Measurements from ENCODE around the gene LSAMP. TPM values are rescaled to one million over a fixed set of nuclear protein-coding genes. Genes with fewer than 3 reads are reported as not detected.

Gene LSAMP
- total and polyA plus RNA-seq, 2 donors (not counting 1 experiment from before 2014, with no cell fraction given): not detected

DNA sequence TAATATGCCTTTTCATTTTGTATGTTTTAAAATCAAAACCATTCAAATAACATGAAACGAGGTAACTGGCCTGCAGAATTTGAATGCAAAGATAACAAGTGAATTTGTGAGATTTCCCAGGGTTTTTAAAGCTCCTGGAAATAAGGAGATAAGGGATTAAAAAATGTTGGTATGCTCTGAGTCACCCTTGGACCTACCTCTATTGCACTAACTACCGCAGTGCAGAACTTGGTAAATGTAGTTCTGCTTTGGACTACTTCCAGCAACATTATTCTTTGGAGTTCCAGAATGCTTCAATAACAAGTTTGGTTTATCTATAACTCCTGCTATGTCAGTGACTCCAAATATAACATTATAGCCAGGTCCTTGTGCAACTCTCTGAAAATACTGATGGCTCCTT, 620.2 kb downstream of the LSAMP start:
- DNase-seq: no peak
- H3K9me3 Mint-ChIP-seq (ENCODE audit: insufficient read depth): no peaks in the 10 kb centered on the region
- Histone ChIP-seq H3K27me3 (replicated peaks in 1 of 4; ENCODE audit: control extremely low read depth in 1 of 4, control insufficient read depth in 3 of 4, insufficient read depth in 4 of 4, low read length in 3 of 4) (peaks cover 0 to 4% (median 2%) of the 10 kb centered on the region in 4 experiments), H3K9ac (ENCODE audit: low read length) (no peak overlapping the region), H3K4me1 (ENCODE audit: control insufficient read depth in 2 of 2, insufficient read depth in 2 of 2, low read length in 2 of 2) (no peaks in the 10 kb centered on the region), H3K9me3 (ENCODE audit: control extremely low read depth in 1 of 3, control insufficient read depth in 2 of 3, insufficient read depth in 1 of 3, low read length in 2 of 3) (no peaks in the 10 kb centered on the region), H2AFZ (ENCODE audit: insufficient read depth, low read depth, low read length, poor library complexity, severe bottlenecking) (no peak overlapping the region), H3K4me2 (replicated peaks; ENCODE audit: low read depth, low read length, poor library complexity, severe bottlenecking) (no peak overlapping the region), H3K36me3 (replicated peaks in 1 of 2; ENCODE audit: control extremely low read depth in 1 of 2, control insufficient read depth in 1 of 2, extremely low read depth in 1 of 2, insufficient read depth in 2 of 2, low read length in 1 of 2) (no peaks in the 10 kb centered on the region), H3K27ac (ENCODE audit: low read length in 2 of 2) (no peak overlapping the region), H4K20me1 (ENCODE audit: control insufficient read depth, insufficient read depth, low read length, poor library complexity, severe bottlenecking) (no peaks in the 10 kb centered on the region), H3K79me2 (ENCODE audit: control insufficient read depth, insufficient read depth, low read length) (no peaks in the 10 kb centered on the region), H3K4me3 (ENCODE audit: control extremely low read depth in 1 of 5, extremely low read depth in 1 of 5, insufficient read depth in 1 of 5, low read depth in 2 of 5, low read length in 4 of 5) (no peak overlapping the region)
- H3K4me3 Mint-ChIP-seq: no peak overlapping the region
- H3K27me3 Mint-ChIP-seq: peaks cover 23% of the 10 kb centered on the region
- ATAC-seq (ENCODE audit: low read depth): no peak
- TF ChIP-seq CTCF (IDR thresholded peaks at IDR 0.05) (no peak), EZH2 (IDR thresholded peaks at IDR 0.05; ENCODE audit: borderline replicate concordance, insufficient read depth, low read depth, low read length, poor library complexity, severe bottlenecking) (no peak)
- ChIA-PET POLR2A (interaction anchor here (0.5 kb wide), 1 partner anchor 593 kb away, joined by 5 read pairs; no protein-coding TSS in a partner anchor), CTCF (interaction anchor here (1.9 to 4.4 kb wide), 2 partner anchors 11 kb away, joined by 8 to 18 read pairs; no protein-coding TSS in a partner anchor)
- no peak overlapping the region for H3K27ac Mint-ChIP-seq
- intact Hi-C loops (cut with micrococcal nuclease): no loop called here
- no peaks in the 10 kb centered on the region for H3K4me1 Mint-ChIP-seq
- no CpG with 5 or more reads among the region's 2 CpGs for WGBS (ENCODE audit: insufficient coverage)

- no peaks in the 10 kb centered on the region for H4K20me1 ChIP-seq (ENCODE audit: control insufficient read depth, insufficient read depth, low read length, poor library complexity, severe bottlenecking)
- no peaks in the 10 kb centered on the region for H3K36me3 ChIP-seq (replicated peaks in 1 of 2; ENCODE audit: control extremely low read depth in 1 of 2, control insufficient read depth in 1 of 2, extremely low read depth in 1 of 2, insufficient read depth in 2 of 2, low read length in 1 of 2)
- Mint-ChIP-seq H3K9me3 (ENCODE audit: insufficient read depth) (no peaks in the 10 kb centered on the region), H3K4me3 (no peak overlapping the region), H3K4me1 (no peaks in the 10 kb centered on the region), H3K27ac (no peak overlapping the region), H3K27me3 (peaks cover 14% of the 10 kb centered on the region)
- no peaks in the 10 kb centered on the region for H3K27me3 ChIP-seq (replicated peaks in 1 of 4; ENCODE audit: control extremely low read depth in 1 of 4, control insufficient read depth in 3 of 4, insufficient read depth in 4 of 4, low read length in 3 of 4)
- no peak overlapping the region for H2AFZ ChIP-seq (ENCODE audit: insufficient read depth, low read depth, low read length, poor library complexity, severe bottlenecking)
- H3K4me2 ChIP-seq (replicated peaks; ENCODE audit: low read depth, low read length, poor library complexity, severe bottlenecking): no peak overlapping the region
- intact Hi-C loops (cut with micrococcal nuclease): no loop called here
- no peak overlapping the region for H3K9ac ChIP-seq (ENCODE audit: low read length)
- H3K9me3 ChIP-seq (ENCODE audit: control extremely low read depth in 1 of 3, control insufficient read depth in 2 of 3, insufficient read depth in 1 of 3, low read length in 2 of 3): no peaks in the 10 kb centered on the region
- H3K4me3 ChIP-seq (ENCODE audit: control extremely low read depth in 1 of 5, extremely low read depth in 1 of 5, insufficient read depth in 1 of 5, low read depth in 2 of 5, low read length in 4 of 5): no peak overlapping the region
- ChIA-PET CTCF (interaction anchor here (1.0 to 4.4 kb wide), 7 partner anchors 9 to 34 kb away, joined by 3 to 18 read pairs (median 4); no protein-coding TSS in a partner anchor), POLR2A (no interaction called here)
- H3K27ac ChIP-seq (ENCODE audit: low read length in 2 of 2): no peak overlapping the region
- 100% methylated on average over 1 of the region's 2 CpGs for WGBS (ENCODE audit: insufficient coverage)
- no peaks in the 10 kb centered on the region for H3K4me1 ChIP-seq (ENCODE audit: control insufficient read depth in 2 of 2, insufficient read depth in 2 of 2, low read length in 2 of 2)
- TF ChIP-seq EZH2 (IDR thresholded peaks at IDR 0.05; ENCODE audit: borderline replicate concordance, insufficient read depth, low read depth, low read length, poor library complexity, severe bottlenecking): no peak
- TF ChIP-seq CTCF (IDR thresholded peaks at IDR 0.05): no peak
- ATAC-seq (ENCODE audit: low read depth) (no peak), DNase-seq (no peak)
- H3K79me2 ChIP-seq (ENCODE audit: control insufficient read depth, insufficient read depth, low read length): no peaks in the 10 kb centered on the region
Measured at GRCh38 chr3:115823083-115823482, 622.2 kb downstream of the LSAMP start.
